Spleen (tissue), 11 donors: ENCODE data around the gene AHRR. TPM values are rescaled to one million over a fixed set of nuclear protein-coding genes. Genes with fewer than 3 reads are reported as not detected.

Experiments
- DNase-seq: peaks from one replicate; pipeline ENCODE4 v3.0.0-alpha.2; 2020
- H3K27ac ChIP-seq, 8 donors: fragments of 200-600 bp; sonication (generic) in 7 of 8; 1 replicate in 4 of 8; 2 replicates in 4 of 8; pipeline versions ENCODE4 v1.5.0 to v1.8.0; 2016 to 2021; ENCODE audit warnings: inconsistent platforms in 4 of 8, mild to moderate bottlenecking in 4 of 8, moderate library complexity in 1 of 8
- H3K27me3 ChIP-seq, 7 donors: fragments of 200-600 bp; sonication (generic) in 6 of 7; replicated peaks in 1 of 7; 1 replicate in 4 of 7; 2 replicates in 3 of 7; pipeline versions ENCODE4 v1.5.0 to v1.8.0; 2016 to 2021; ENCODE audit warnings: inconsistent platforms in 3 of 7, mild to moderate bottlenecking in 1 of 7
- H3K36me3 ChIP-seq, 6 donors: fragments of 200-600 bp; sonication (generic) in 5 of 6; 1 replicate in 4 of 6; 2 replicates in 2 of 6; pipeline versions ENCODE4 v1.5.0 to v1.8.0; 2016 to 2021; ENCODE audit warnings: inconsistent platforms in 2 of 6
- H3K4me1 ChIP-seq, 6 donors: fragments of 200-600 bp; sonication (generic) in 5 of 6; 1 replicate in 3 of 6; 2 replicates in 3 of 6; pipeline versions ENCODE4 v1.5.0 to v1.8.0; 2016 to 2021; ENCODE audit warnings: inconsistent platforms in 3 of 6
- H3K4me3 ChIP-seq, 8 donors: fragments of 200-600 bp; sonication (generic) in 7 of 8; 1 replicate in 4 of 8; 2 replicates in 4 of 8; pipeline versions ENCODE4 v1.5.0 to v1.8.0; 2016 to 2021; ENCODE audit warnings: inconsistent platforms in 4 of 8, mild to moderate bottlenecking in 4 of 8, moderate library complexity in 2 of 8
- H3K9me3 ChIP-seq, 8 donors: fragments of 200-600 bp; sonication (generic) in 7 of 8; 1 replicate in 4 of 8; 2 replicates in 4 of 8; pipeline versions ENCODE4 v1.5.0 to v1.8.0; 2016 to 2021; ENCODE audit warnings: inconsistent platforms in 4 of 8
- CTCF ChIP-seq, 11 experiments: fragments of 200-600 bp in 7 of 11; fragments of 450-650 bp in 4 of 11; sonication (generic) in 4 of 11; IDR thresholded peaks in 8 of 11; conservative IDR thresholded peaks in 3 of 11; 1 replicate in 7 of 11; 2 replicates in 4 of 11; pipeline versions ENCODE4 v1.4.0 to v1.8.0; 2016 to 2021; ENCODE audit warnings: antibody characterized with exemption in 11 of 11, inconsistent platforms in 4 of 11, mild to moderate bottlenecking in 1 of 11
- POLR2A ChIP-seq, 3 donors: fragments of 450-650 bp; IDR thresholded peaks; one replicate each; pipeline ENCODE4 v1.5.1; 2017; ENCODE audit warnings: antibody characterized with exemption in 3 of 3, mild to moderate bottlenecking in 1 of 3
- POLR2AphosphoS5 ChIP-seq, 3 donors: sonication (generic); formaldehyde crosslinking; IDR thresholded peaks; one replicate each; pipeline ENCODE4 v1.5.1; 2017; ENCODE audit warnings: antibody characterized with exemption in 3 of 3
- WGBS, 5 donors: extraction: QIAGEN DNeasy Blood & Tissue Kit in 3 of 5; methylation state at CpG; one replicate each; pipeline versions ENCODE4 v1.1.5 to v1.1.7; 2013 to 2018; 5-methylcytosine and 5-hydroxymethylcytosine counted together
- intact Hi-C: fragments of 100-400 bp; cut with DNase I; formaldehyde crosslinking; loops from one replicate; pipeline ENCODE4 v1.15.0; 2023; ENCODE audit warnings: low total_unique reads
- polyA plus RNA-seq, 3 donors: library from polyadenylated mRNA; stranded (reverse); fragments of 200-250 nt; gene quantifications; one replicate each; pipeline ENCODE4 v1.2.1, GENCODE V29; 2013
- total RNA-seq, 7 donors: library from RNA; depleted of rRNA in 3 of 7; stranded (reverse); fragments of >200 nt in 3 of 7; fragmentation: NEBNext Ultra II Directional in 4 of 7; extraction: Animal tissue kit (Norgen Biotek cat#: 25700) in 4 of 7; gene quantifications; one replicate each; pipeline versions ENCODE4 v1.1.0 to v1.2.1, GENCODE V29; 2016 to 2021
- donor health status: healthy with polysubstance abuse.
- donor health status: DM: no; HTN: no; CAD: no; lungs with moderate emphysema.
- donor health status: DM: no; HTN: no; CAD: no.
- donor health status: Bipolar disorder and iron deficiency.
- donor health status: healthy.
- donor health status: DM: no; HTN: no; CAD: no.
- donor health status: DM: yes; HTN: yes; CAD: no.

AHRR gene
- total and polyA plus RNA-seq, 10 donors, result 0.96 to 28.5 (median 13.2) TPM

DNA sequence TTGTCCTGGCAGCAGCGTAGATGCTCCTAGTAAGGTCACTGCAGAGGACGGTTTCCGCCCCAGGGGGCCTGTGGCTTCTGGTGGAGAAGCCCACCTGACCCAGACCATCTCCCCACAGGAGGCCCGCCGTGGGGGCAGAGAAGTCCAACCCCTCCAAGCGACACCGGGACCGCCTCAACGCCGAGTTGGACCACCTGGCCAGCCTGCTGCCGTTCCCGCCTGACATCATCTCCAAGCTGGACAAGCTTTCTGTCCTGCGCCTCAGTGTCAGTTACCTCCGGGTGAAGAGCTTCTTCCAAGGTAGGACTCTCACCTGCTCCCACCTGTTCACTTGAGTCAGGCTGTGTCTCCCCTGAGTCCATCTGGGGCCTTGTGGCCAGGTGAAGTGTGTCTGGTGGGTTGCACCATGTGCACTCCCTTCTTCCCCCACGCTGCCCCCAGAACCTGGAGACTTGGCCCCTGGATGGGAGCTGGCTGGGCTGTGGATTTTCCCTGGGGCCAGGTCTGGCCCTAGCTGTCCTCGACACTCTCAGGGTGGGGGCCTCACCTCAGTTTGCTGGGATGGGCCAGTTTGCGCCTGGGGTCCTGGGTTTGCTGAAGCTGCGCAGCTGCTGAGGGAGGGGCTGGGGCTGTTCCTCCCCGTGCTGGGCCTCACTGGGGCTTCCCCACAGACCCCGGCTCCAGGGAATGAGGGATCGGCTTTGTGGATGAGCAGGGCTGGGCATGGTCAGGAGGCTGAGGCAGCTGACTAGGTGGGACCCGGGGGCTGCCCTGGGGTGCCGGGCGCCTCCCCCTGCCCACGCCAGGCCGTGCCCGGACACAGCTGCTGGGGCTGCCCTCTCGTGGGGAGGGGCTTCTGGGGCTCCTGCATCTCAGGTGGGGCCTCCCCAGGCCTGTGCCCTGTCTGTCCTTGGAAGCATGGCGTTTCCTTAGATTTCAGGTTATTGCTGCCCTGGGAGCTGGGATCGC is 32.4 kb downstream of the AHRR start:
- 90 to 96% (median 93%) methylated on average over 26 to 30 of the region's 30 CpGs for WGBS, 5 donors
- Histone ChIP-seq H3K4me1 (no peaks in the 10 kb centered on the region), H3K9me3 (no peaks in the 10 kb centered on the region), H3K4me3 (no peak overlapping the region), H3K27me3 (no peaks in the 10 kb centered on the region), H3K36me3 (peaks cover 0 to 17% (median 0%) of the 10 kb centered on the region in 6 donors), H3K27ac (no peak overlapping the region)
- no peak for TF ChIP-seq POLR2AphosphoS5 (IDR thresholded peaks at IDR 0.05)
- no peak for TF ChIP-seq POLR2A (IDR thresholded peaks at IDR 0.05)
- no peak for TF ChIP-seq CTCF (IDR thresholded peaks at IDR 0.05 in 8 of 11, conservative IDR thresholded peaks at IDR 0.05 in 3 of 11)
- intact Hi-C loops, result no loop called here
- no peak for DNase-seq

- no peak overlapping the region for H3K4me3 ChIP-seq
- H3K36me3 ChIP-seq, result peaks cover 0 to 17% (median 0%) of the 10 kb centered on the region in 6 donors
- no peak overlapping the region for H3K27ac ChIP-seq
- intact Hi-C loops, result no loop called here
- H3K27me3 ChIP-seq, result no peaks in the 10 kb centered on the region
- DNase-seq, result peak; percentile 61
- no peaks in the 10 kb centered on the region for H3K4me1 ChIP-seq
- TF ChIP-seq POLR2AphosphoS5 (IDR thresholded peaks at IDR 0.05) (no peak), CTCF (IDR thresholded peaks at IDR 0.05 in 8 of 11, conservative IDR thresholded peaks at IDR 0.05 in 3 of 11) (no peak), POLR2A (IDR thresholded peaks at IDR 0.05) (no peak)
- no peaks in the 10 kb centered on the region for H3K9me3 ChIP-seq
- 83 to 95% (median 87%) methylated on average over 16 to 23 of the region's 23 CpGs for WGBS, 5 donors
Observed at GRCh38 chr5:354581-355378, 33.3 kb downstream of the AHRR start.

DNA sequence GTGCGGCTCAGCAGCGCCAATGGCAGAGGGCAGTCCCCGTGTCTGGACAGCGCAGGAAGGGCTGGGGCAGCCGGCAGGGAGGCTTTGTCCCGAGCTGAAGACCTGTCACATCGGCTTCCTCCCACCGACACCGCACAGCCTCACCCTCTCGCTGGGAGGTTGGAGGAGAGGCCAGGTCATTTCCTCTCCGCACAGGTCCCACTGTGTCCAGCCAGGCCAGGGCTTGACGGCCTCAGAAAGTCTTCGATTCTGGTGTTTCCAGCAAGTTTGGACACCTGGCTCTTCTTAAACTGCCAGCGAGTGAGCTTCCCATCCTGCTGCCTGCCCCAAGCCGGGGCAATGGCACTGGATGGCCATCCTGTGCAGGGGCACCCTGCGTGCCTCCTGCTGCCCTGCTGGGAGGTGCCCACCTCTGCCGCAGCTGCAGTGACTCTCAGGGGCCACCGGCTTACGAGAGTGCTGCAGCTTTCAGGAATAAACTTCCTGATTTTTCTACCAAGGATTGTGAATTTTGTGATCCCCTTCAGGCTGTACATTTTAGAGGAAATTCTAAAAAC is 33.9 kb downstream of the AHRR start:
- TF ChIP-seq POLR2AphosphoS5 (IDR thresholded peaks at IDR 0.05), result no peak
- no peak for TF ChIP-seq CTCF (IDR thresholded peaks at IDR 0.05 in 8 of 11, conservative IDR thresholded peaks at IDR 0.05 in 3 of 11)
- TF ChIP-seq POLR2A (IDR thresholded peaks at IDR 0.05), result no peak
- H3K27me3 ChIP-seq, result no peaks in the 10 kb centered on the region
- no peak overlapping the region for H3K27ac ChIP-seq
- DNase-seq, result no peak
- intact Hi-C loops, result no loop called here
- 83 to 87% (median 85%) methylated on average over 18 to 19 of the region's 19 CpGs for WGBS, 5 donors
- no peak overlapping the region for H3K4me3 ChIP-seq
- no peaks in the 10 kb centered on the region for H3K4me1 ChIP-seq
- H3K36me3 ChIP-seq, result peaks cover 0 to 17% (median 0%) of the 10 kb centered on the region in 6 donors
- H3K9me3 ChIP-seq, result no peaks in the 10 kb centered on the region
